HG03095 (cell line): ENCODE measurements around the gene ZNF208.
"Not testable (repeated sequence)": the region's sequence is repeated elsewhere in the genome, so short reads cannot be mapped to it uniquely, and the experiment has no call there.

Experiments
- ATAC-seq: cut with Tn5 transposase; IDR thresholded peaks from one replicate; pipeline ENCODE4 v1.9.1; 2021; ENCODE audit warnings: moderate library complexity; ENCODE audit not compliant: unreplicated experiment

ZNF208 gene

GRCh38 chr19:21885516-21885915 is 125.2 kb downstream of the ZNF208 start:
- ATAC-seq = not testable (repeated sequence)

GRCh38 chr19:21884786-21885185 is 126.0 kb downstream of the ZNF208 start:
- ATAC-seq = not testable (repeated sequence)

- no peak for ATAC-seq
These were observed 127.2 kb downstream of the ZNF208 start for GRCh38 chr19:21883516-21883915.
